Natural killer cell (primary cell): ENCODE data around the gene KERA. TPM values are rescaled to one million over a fixed set of nuclear protein-coding genes. Genes with fewer than 3 reads are reported as not detected.

Experiments
- ATAC-seq, 3 donors: fragments of 150-1000 bp in 2 of 3; fragments of 200-7000 bp in 1 of 3; cut with Tn5 transposase; 1 replicate in 1 of 3; 2 replicates in 2 of 3; pipeline ENCODE4 v1.10.0; 2021; ENCODE audit warnings: mild to moderate bottlenecking in 2 of 3, moderate library complexity in 2 of 3
- DNase-seq, 2 donors: peaks; one replicate each; pipeline versions ENCODE4 v3.0.0 to v3.0.0-alpha.2; 2013 to 2021; ENCODE audit warnings: mixed read lengths in 1 of 2
- H3K27ac ChIP-seq: one replicate; pipeline ENCODE4 v1.5.1; 2013; ENCODE audit warnings: mild to moderate bottlenecking, low read length
- H3K27me3 ChIP-seq: one replicate; pipeline ENCODE4 v1.6.1; 2013; ENCODE audit warnings: low read length; ENCODE audit not compliant: control insufficient read depth, insufficient read depth
- H3K36me3 ChIP-seq: one replicate; pipeline ENCODE4 v1.6.1; 2013; ENCODE audit warnings: low read length; ENCODE audit not compliant: control insufficient read depth, insufficient read depth
- H3K4me1 ChIP-seq: one replicate; pipeline ENCODE4 v1.6.1; 2013; ENCODE audit warnings: low read length; ENCODE audit not compliant: control insufficient read depth, insufficient read depth
- H3K4me3 ChIP-seq: one replicate; pipeline ENCODE4 v1.5.1; 2013; ENCODE audit warnings: low read length
- H3K9me3 ChIP-seq: one replicate; pipeline ENCODE4 v1.6.1; 2013; ENCODE audit warnings: low read length; ENCODE audit not compliant: control insufficient read depth, insufficient read depth
- H3K27ac Mint-ChIP-seq, 2 donors: one replicate each; pipeline ENCODE4 v1.8.0; 2022; ENCODE audit warnings: mild to moderate bottlenecking in 2 of 2, mixed read lengths in 2 of 2, moderate library complexity in 1 of 2
- H3K27me3 Mint-ChIP-seq, 2 donors: one replicate each; pipeline ENCODE4 v1.8.0; 2022; ENCODE audit warnings: low read depth in 2 of 2, mixed read lengths in 2 of 2
- H3K36me3 Mint-ChIP-seq: one replicate; pipeline ENCODE4 v1.8.0; 2022; ENCODE audit warnings: mixed read lengths
- H3K4me1 Mint-ChIP-seq, 2 donors: one replicate each; pipeline ENCODE4 v1.8.0; 2022; ENCODE audit warnings: mixed read lengths in 2 of 2
- H3K4me3 Mint-ChIP-seq: one replicate; pipeline ENCODE4 v1.8.0; 2022; ENCODE audit warnings: mild to moderate bottlenecking, moderate library complexity, mixed read lengths
- H3K9me3 Mint-ChIP-seq, 2 donors: one replicate each; pipeline ENCODE4 v1.8.0; 2022; ENCODE audit warnings: mixed read lengths in 2 of 2
- CTCF ChIP-seq: fragments of 200-600 bp; IDR thresholded peaks from one replicate; pipeline ENCODE4 v1.8.0; 2022; ENCODE audit warnings: antibody characterized with exemption
- WGBS: methylation state at CpG from one replicate; pipeline ENCODE4 v1.1.7; 2013; ENCODE audit warnings: missing lambda C conversion rate; ENCODE audit not compliant: insufficient coverage; 5-methylcytosine and 5-hydroxymethylcytosine counted together
- intact Hi-C: fragments of 100-400 bp; cut with micrococcal nuclease; formaldehyde crosslinking; loops from one replicate; pipeline ENCODE4 v1.14.2; 2022
- total RNA-seq, 4 donors: library from RNA; stranded (reverse); fragments of 120-200 nt in 1 of 4; gene quantifications; one replicate each; pipeline versions ENCODE4 v1.2.3 to v1.2.4, GENCODE V29; 2013 to 2022

The KERA gene
- total RNA-seq, 3 donors from 2014 or later (not counting 1 experiment from before 2014, with no cell fraction given), result not detected

GRCh38 chr12:91037276-91037675 is 20.5 kb downstream of the KERA start:
- TF ChIP-seq CTCF, result no peak
- no peaks in the 10 kb centered on the region for H3K4me1 Mint-ChIP-seq
- H3K27ac Mint-ChIP-seq, result no peak overlapping the region
- H3K27ac ChIP-seq, result no peak overlapping the region
- H3K4me1 ChIP-seq, result no peaks in the 10 kb centered on the region
- no peak overlapping the region for H3K4me3 Mint-ChIP-seq
- ATAC-seq (no peak), DNase-seq (no peak)
- H3K36me3 Mint-ChIP-seq, result no peaks in the 10 kb centered on the region
- peaks cover 2 to 6% of the 10 kb centered on the region in 2 donors for H3K9me3 Mint-ChIP-seq
- H3K27me3 Mint-ChIP-seq, result no peaks in the 10 kb centered on the region
- no peaks in the 10 kb centered on the region for H3K27me3 ChIP-seq
- intact Hi-C loops, result no loop called here
- H3K9me3 ChIP-seq, result no peaks in the 10 kb centered on the region
- no peaks in the 10 kb centered on the region for H3K36me3 ChIP-seq
- no peak overlapping the region for H3K4me3 ChIP-seq

- Mint-ChIP-seq H3K4me3 (no peak overlapping the region), H3K4me1 (no peaks in the 10 kb centered on the region), H3K27me3 (no peaks in the 10 kb centered on the region), H3K36me3 (no peaks in the 10 kb centered on the region), H3K9me3 (peaks cover 2 to 8% of the 10 kb centered on the region in 2 donors), H3K27ac (no peak overlapping the region)
- intact Hi-C loops, result no loop called here
- Histone ChIP-seq H3K4me1 (no peaks in the 10 kb centered on the region), H3K27ac (no peak overlapping the region), H3K9me3 (no peaks in the 10 kb centered on the region), H3K4me3 (no peak overlapping the region), H3K27me3 (no peaks in the 10 kb centered on the region), H3K36me3 (no peaks in the 10 kb centered on the region)
- 38% methylated on average over 2 of the region's 2 CpGs for WGBS
- ATAC-seq, result no peak
- TF ChIP-seq CTCF, result no peak
- DNase-seq, result no peak
These were observed 24.6 kb downstream of the KERA start for GRCh38 chr12:91033251-91033650.

DNA sequence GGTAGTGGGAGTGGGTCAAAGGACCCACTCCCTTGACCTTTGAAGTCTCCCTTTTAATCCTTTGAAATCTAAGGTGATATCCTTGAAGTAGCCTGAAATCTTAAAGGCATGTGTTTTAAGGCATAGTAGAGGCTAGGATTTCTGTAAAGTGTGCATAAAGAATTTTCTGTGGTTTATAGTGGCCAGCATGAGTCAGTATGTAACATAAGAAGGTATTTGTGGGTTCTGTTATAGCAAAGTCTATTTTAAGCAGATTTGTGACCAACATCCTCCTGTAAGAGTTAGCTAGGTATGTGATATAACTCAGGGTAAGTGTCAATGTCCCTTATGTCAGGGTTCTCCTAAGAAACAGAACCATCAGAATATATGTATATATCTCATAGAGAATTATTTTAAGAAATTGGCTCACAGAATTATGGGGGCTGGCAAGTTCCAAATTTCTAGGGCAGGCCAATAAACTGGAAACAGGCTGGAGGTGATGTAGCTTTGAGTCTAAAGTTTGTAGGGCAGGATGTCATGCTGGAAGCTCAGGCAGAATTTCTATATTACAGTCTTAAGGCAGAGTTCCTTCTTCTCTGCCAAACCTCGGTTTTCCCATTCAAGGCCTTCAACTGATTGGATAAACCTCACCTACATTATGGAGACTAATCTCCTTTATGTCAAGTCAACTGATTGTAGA is 34.4 kb downstream of the KERA start:
- Histone ChIP-seq H3K4me1 (no peaks in the 10 kb centered on the region), H3K27me3 (no peaks in the 10 kb centered on the region), H3K4me3 (no peak overlapping the region), H3K36me3 (no peaks in the 10 kb centered on the region), H3K27ac (no peak overlapping the region), H3K9me3 (no peaks in the 10 kb centered on the region)
- H3K27ac Mint-ChIP-seq, result no peak overlapping the region
- DNase-seq, result no peak
- no peaks in the 10 kb centered on the region for H3K4me1 Mint-ChIP-seq
- no peaks in the 10 kb centered on the region for H3K36me3 Mint-ChIP-seq
- 80% methylated on average over 1 of the region's 1 CpG for WGBS
- H3K4me3 Mint-ChIP-seq, result no peak overlapping the region
- peaks cover 0 to 3% of the 10 kb centered on the region in 2 donors for H3K9me3 Mint-ChIP-seq
- ATAC-seq, result peak in 2 of 3 donors; percentile 24 to 54
- H3K27me3 Mint-ChIP-seq, result no peaks in the 10 kb centered on the region
- no peak for TF ChIP-seq CTCF
- intact Hi-C loops, result no loop called here

DNA sequence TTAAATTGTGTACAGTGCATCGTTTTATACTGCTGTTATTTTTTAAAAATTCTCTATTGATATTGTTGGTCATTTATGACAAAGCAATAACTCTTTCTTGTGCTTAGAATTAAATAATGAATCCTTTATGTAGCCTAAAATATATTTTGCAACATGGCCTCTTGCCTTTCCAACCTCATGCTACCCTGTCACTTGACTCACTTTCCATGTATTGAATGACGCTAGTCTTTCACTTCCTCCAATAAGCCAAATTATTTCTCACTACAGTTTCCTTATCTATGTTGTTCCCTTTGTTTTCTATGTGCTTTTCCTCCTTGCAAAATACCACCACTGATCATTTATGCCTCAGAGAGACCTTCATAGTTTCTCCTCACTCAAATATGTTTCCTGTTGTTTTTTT is 36.7 kb downstream of the KERA start:
- Mint-ChIP-seq H3K27ac (no peak overlapping the region), H3K4me3 (no peak overlapping the region), H3K4me1 (no peaks in the 10 kb centered on the region), H3K36me3 (no peaks in the 10 kb centered on the region), H3K27me3 (no peaks in the 10 kb centered on the region), H3K9me3 (peaks cover 0 to 2% of the 10 kb centered on the region in 2 donors)
- no peak for TF ChIP-seq CTCF
- H3K27ac ChIP-seq, result no peak overlapping the region
- ATAC-seq (no peak), DNase-seq (no peak)
- no peaks in the 10 kb centered on the region for H3K9me3 ChIP-seq
- 85% methylated on average over 1 of the region's 2 CpGs for WGBS
- no peak overlapping the region for H3K4me3 ChIP-seq
- no peaks in the 10 kb centered on the region for H3K27me3 ChIP-seq
- intact Hi-C loops, result no loop called here
- no peaks in the 10 kb centered on the region for H3K36me3 ChIP-seq
- no peaks in the 10 kb centered on the region for H3K4me1 ChIP-seq
